Mesodermal cell (in vitro differentiated cells): ENCODE results near the gene PHLPP2.

ENCODE experiments used
- H3K27ac ChIP-seq: 2 replicates; pipeline ENCODE4 v1.7.0; 2013; ENCODE audit warnings: mild to moderate bottlenecking, low read depth, low read length, moderate library complexity; ENCODE audit not compliant: severe bottlenecking
- H3K36me3 ChIP-seq: 2 replicates; pipeline ENCODE4 v1.7.1; 2013; ENCODE audit warnings: mild to moderate bottlenecking, low read length, moderate library complexity; ENCODE audit not compliant: control insufficient read depth, insufficient read depth
- H3K4me1 ChIP-seq: one replicate; pipeline ENCODE4 v1.7.1; 2013; ENCODE audit warnings: mild to moderate bottlenecking, low read length; ENCODE audit not compliant: insufficient read depth, control insufficient read depth, poor library complexity, severe bottlenecking
- H3K4me3 ChIP-seq: 2 replicates; pipeline ENCODE4 v1.7.0; 2013; ENCODE audit warnings: low read length, control low read depth, mild to moderate bottlenecking; ENCODE audit not compliant: insufficient read depth, poor library complexity, severe bottlenecking; ENCODE audit errors: extremely low read depth
- H3K9me3 ChIP-seq: 2 replicates; pipeline ENCODE4 v1.7.1; 2013; ENCODE audit warnings: mild to moderate bottlenecking, low read length, moderate library complexity; ENCODE audit not compliant: control insufficient read depth
- WGBS, 2 experiments: methylation state at CpG; one replicate each; pipeline ENCODE4 v1.1.5; 2013; ENCODE audit warnings: missing lambda C conversion rate in 2 of 2; ENCODE audit not compliant: insufficient coverage in 2 of 2; 5-methylcytosine and 5-hydroxymethylcytosine counted together

The PHLPP2 gene

DNA sequence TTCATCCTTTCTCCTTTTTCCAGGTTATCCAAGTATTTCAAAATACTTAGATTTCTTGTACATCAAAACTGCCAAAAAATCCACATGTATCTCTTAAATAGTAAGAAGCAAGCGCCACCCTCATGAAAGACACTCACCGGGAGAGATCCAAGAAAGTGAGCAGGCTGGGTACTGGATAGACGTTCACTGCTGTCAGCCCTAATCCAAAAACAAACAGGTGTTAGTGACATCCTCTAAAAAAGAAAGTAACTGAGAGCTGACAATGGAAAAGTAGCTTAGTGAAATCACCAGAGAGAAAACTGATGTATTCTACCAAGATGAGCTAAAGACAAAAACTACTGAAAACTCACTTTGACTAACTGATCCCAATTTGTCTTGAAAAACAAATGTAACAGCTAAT, 52.4 kb downstream of the PHLPP2 start:
- Histone ChIP-seq H3K4me1 (no peaks in the 10 kb centered on the region), H3K9me3 (no peaks in the 10 kb centered on the region), H3K27ac (no peak overlapping the region), H3K36me3 (peaks cover 82% of the 10 kb centered on the region), H3K4me3 (no peak overlapping the region)
- 94% methylated on average over 3 of the region's 3 CpGs; no CpG with 5 or more reads in 1 of the 2 experiments for WGBS, 2 experiments

DNA sequence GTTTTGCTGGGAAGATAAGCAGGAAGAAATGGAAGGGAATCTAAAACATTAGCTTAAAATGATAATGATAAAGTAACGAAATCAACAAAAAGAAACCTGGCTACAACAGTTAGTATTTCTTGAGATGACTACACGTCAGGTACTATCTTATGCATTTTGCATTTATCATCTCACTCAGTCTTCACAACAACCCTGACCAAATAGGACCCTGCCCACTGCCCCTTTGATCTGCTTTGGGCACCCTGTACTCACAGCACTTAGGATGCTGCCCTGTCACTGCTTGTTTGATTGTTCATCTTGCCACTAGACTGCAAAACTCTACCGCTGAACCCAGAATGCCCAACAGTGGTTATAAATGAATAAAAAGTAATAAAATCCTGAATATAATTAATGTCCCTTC, 53.3 kb downstream of the PHLPP2 start:
- Histone ChIP-seq H3K9me3 (no peaks in the 10 kb centered on the region), H3K27ac (no peak overlapping the region), H3K4me3 (no peak overlapping the region), H3K4me1 (no peaks in the 10 kb centered on the region), H3K36me3 (peaks cover 83% of the 10 kb centered on the region)
- 100% methylated on average over 1 of the region's 3 CpGs for WGBS, 2 experiments

DNA sequence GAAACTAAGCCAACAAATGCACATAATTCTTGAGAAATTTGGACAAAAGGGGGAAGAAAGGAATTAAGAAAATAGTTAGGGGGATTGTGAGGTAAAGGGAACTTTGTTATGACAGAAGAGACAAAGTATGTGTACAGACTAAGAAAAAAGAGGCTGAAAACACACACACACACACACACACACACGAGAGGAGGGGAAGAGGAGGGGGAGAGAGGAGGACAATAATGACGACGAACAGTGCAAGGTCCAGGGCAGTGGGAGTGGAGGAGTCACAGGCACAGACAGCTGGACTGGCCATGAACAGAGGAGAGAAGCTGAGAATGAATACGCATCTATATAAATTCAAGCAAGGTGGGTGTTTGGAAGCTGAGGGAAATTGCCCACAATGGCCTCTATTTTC, 54.0 kb downstream of the PHLPP2 start:
- 100% methylated on average over 1 of the region's 4 CpGs; no CpG with 5 or more reads in 1 of the 2 experiments for WGBS, 2 experiments
- peaks cover 83% of the 10 kb centered on the region for H3K36me3 ChIP-seq

DNA sequence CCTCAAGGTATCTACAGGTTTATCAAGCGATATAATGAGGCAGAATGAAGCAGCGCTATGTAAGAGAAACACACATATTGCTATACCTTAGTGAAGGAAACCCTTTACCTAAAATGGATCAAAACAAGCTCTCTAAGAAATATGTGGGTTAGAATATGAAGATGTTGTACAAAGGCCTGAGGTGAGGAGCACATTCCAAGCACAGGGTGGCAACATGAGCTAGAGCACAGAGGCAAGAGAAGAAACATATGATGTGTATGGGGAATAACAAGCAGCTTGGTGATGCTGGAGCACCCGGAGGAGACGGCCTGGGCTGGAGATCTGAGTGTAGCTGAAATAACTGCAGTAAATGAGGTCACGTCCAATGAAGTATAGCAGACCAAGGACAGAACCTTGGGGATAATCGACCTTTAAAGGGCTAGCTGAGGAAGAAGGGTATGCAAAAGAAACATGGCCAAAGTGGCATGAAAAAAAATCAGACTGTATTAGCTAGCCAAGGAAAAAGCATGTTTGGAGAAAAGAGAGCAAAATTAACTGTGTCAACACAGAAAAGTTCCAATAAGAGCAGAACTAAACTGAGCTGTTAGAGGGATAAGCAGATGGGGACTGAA, 54.5 kb downstream of the PHLPP2 start:
- Histone ChIP-seq H3K4me1 (no peaks in the 10 kb centered on the region), H3K4me3 (no peak overlapping the region), H3K27ac (no peak overlapping the region), H3K9me3 (no peaks in the 10 kb centered on the region), H3K36me3 (peaks cover 80% of the 10 kb centered on the region)
- 95 to 96% methylated on average over 4 to 5 of the region's 6 CpGs for WGBS, 2 experiments

More for the DNA sequence above, 54.0 kb downstream of the PHLPP2 start:
- Histone ChIP-seq H3K4me3 (no peak overlapping the region), H3K9me3 (no peaks in the 10 kb centered on the region), H3K4me1 (no peaks in the 10 kb centered on the region), H3K27ac (no peak overlapping the region)

DNA sequence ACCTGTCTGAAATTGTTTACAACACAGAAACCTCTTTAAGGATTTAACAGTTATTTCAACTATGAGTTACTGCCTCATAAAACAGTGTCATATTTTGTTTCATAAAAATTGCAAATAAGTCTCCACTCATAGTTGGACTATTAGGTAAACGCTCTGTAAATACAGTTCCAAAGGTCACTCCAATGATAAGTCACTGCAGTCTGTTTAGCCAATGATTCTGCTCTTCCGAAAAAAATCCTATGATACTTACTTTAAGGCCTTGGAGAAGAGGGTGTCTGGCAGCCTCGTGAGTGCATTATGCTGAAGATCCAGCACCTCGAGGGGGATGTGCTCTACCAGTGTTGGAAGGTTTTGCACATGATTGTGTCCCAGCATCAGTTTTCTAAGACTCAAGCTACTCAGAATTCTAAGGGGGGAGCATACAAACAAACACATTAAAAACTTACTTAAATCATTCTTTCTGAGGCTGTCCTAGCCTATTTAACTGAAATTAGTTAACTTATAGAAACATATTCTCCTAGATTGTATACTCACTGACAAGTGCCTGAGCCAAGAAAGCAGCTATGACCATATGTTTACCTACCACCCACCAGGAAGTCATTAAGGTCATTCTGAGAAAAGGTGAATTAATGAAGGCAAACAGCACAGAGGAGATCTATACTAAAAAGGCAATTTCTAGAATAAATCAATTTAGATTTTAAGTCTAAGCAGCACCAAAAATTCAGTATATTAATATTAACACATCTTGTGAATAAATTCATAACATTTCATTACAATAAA, 57.4 kb downstream of the PHLPP2 start:
- Histone ChIP-seq H3K27ac (no peak overlapping the region), H3K9me3 (no peaks in the 10 kb centered on the region), H3K4me1 (no peaks in the 10 kb centered on the region), H3K4me3 (no peak overlapping the region), H3K36me3 (peaks cover 78% of the 10 kb centered on the region)
- WGBS, 2 experiments: 80 to 84% methylated on average over 1 to 2 of the region's 4 CpGs

DNA sequence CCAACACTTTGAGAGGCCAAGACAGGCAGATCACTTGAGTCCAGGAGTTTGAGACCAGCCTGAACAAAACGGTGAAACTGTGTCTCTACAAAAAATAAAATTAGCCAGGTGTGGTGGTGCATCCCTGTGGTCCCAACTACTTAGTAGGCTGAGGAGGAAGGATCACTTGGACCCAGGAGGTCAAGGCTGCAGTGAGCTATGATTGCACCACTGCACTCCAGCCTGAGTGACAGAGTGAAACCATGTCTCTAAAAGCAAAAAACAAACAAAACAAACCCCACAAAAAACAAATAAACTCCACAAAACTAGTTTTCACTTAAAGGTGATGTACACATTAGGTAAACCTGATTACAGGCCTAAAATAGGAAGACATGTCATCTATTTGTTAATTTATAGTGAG, 58.2 kb downstream of the PHLPP2 start:
- Histone ChIP-seq H3K4me3 (no peak overlapping the region), H3K27ac (no peak overlapping the region), H3K9me3 (no peaks in the 10 kb centered on the region), H3K36me3 (peaks cover 76% of the 10 kb centered on the region), H3K4me1 (no peaks in the 10 kb centered on the region)
- WGBS, 2 experiments: 83% methylated on average over 1 of the region's 1 CpG; no CpG with 5 or more reads in 1 of the 2 experiments

DNA sequence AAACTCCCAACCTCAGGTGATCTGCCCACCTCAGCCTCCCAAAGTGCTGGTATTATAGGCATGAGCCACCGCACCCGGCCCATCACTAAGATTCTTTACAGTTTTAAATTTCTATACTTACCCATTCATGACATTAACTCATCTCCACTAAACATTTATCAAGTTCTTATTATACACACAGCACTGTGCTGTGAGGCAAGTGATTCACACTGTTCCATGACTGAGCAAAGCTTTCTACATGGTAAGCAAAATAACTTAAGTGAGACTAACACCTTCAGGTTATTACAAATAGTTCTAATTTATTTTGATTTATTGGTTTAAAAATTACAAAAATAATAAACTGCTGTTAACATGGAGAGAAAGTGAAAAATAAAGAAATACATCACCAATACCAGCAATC, 65.0 kb downstream of the PHLPP2 start:
- no peaks in the 10 kb centered on the region for H3K4me1 ChIP-seq
- 76 to 100% methylated on average over 2 of the region's 2 CpGs for WGBS, 2 experiments
- H3K27ac ChIP-seq: no peak overlapping the region
- no peaks in the 10 kb centered on the region for H3K9me3 ChIP-seq
- H3K36me3 ChIP-seq: peaks cover 75% of the 10 kb centered on the region
- H3K4me3 ChIP-seq: no peak overlapping the region

DNA sequence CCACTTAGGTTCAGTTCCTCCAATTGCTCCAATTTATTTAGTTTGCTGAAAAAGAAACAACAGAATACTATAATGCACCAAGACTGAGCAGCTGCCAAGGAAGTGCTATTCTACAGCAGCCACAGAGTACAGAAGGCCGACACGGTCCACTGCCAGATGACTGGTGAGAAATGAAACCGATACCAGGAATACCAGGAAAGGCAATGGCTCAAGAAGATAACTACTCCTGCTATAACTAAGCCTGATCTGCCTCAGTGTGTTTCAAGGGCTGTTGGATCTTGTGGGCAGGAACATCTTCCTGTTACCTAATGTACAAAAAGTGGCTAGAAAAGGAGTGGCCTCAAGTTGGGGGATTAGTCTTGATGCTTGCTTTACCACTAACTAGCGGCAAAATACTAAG, 65.7 kb downstream of the PHLPP2 start:
- 96 to 100% methylated on average over 3 of the region's 4 CpGs for WGBS, 2 experiments
- no peak overlapping the region for H3K27ac ChIP-seq
- H3K36me3 ChIP-seq: peaks cover 73% of the 10 kb centered on the region
- H3K4me3 ChIP-seq: no peak overlapping the region
- no peaks in the 10 kb centered on the region for H3K4me1 ChIP-seq
- no peaks in the 10 kb centered on the region for H3K9me3 ChIP-seq

DNA sequence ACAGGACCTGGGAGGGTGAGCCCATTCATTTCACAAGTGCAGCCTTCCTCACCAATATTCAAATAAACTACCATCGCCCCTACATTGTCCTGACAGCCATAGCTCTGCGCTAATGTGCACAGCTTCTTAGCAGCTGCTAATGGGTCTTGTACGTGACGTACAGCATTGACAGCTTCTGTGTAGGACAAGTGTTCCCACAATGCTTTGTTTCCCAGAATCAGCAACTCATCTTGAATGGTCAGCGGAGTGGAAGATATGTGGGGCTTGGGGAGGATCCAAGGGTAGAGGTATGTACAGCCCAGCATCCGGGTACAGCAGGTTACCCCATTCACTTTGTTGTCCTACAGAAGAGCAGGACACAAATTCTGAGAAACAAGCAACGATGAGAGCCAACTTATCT, 74.8 kb downstream of the PHLPP2 start:
- no peaks in the 10 kb centered on the region for H3K9me3 ChIP-seq
- H3K27ac ChIP-seq: no peak overlapping the region
- WGBS, 2 experiments: 90 to 95% methylated on average over 4 to 5 of the region's 7 CpGs
- H3K36me3 ChIP-seq: peaks cover 71% of the 10 kb centered on the region
- no peaks in the 10 kb centered on the region for H3K4me1 ChIP-seq
- no peak overlapping the region for H3K4me3 ChIP-seq

DNA sequence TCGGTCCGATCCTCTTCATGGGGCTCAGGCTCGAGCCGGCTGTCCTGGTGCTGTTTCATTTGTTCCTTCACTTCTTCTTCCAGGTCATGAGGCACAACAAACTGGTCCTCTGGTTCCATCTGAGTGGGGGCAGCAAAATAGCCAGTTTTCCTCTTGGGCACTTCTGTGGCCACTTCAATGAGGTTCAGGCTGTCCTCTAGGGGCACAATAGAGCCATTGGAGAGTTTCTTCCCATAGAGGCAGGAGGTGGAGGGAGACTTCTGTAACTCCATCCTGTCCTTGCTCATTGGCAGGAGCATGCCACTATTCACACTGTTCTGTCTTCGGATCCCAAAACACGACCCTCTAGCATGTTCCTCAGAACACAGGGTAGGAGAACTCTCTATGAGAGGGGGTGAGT, 75.6 kb downstream of the PHLPP2 start:
- no peak overlapping the region for H3K4me3 ChIP-seq
- no peak overlapping the region for H3K27ac ChIP-seq
- peaks cover 72% of the 10 kb centered on the region for H3K36me3 ChIP-seq
- H3K9me3 ChIP-seq: no peaks in the 10 kb centered on the region
- H3K4me1 ChIP-seq: no peaks in the 10 kb centered on the region
- 90% methylated on average over 4 to 6 of the region's 6 CpGs for WGBS, 2 experiments

DNA sequence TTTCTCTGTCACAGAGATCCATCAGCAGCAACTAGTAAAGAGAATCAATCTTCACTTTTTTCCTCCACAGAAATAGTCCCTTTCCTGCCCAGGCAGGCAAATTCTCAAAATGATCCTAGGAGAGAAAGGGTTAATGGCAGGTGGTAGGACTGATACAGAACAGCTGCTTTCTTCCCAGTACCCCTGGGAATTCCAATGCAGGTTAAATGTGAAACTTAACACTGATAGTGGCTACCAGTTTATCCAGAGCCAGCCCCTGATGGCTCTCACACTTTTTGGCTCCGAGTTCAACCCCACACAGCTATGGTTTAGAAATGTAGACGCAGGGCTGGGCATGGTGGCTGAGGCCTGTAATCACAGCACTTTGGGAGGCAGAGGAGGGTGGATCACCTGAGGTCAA, 76.3 kb downstream of the PHLPP2 start:
- H3K36me3 ChIP-seq: peaks cover 69% of the 10 kb centered on the region
- no peak overlapping the region for H3K4me3 ChIP-seq
- WGBS, 2 experiments: 85 to 93% methylated on average over 2 of the region's 2 CpGs
- no peaks in the 10 kb centered on the region for H3K4me1 ChIP-seq
- no peaks in the 10 kb centered on the region for H3K9me3 ChIP-seq
- no peak overlapping the region for H3K27ac ChIP-seq
